ENCODE results near the gene TBX20. TPM values are rescaled to one million over a fixed set of nuclear protein-coding genes. Genes with fewer than 3 reads are reported as not detected.

The TBX20 gene
- total and polyA plus RNA-seq, 2 experiments from 2014 or later, result 0.69 TPM; not detected in 1

DNA sequence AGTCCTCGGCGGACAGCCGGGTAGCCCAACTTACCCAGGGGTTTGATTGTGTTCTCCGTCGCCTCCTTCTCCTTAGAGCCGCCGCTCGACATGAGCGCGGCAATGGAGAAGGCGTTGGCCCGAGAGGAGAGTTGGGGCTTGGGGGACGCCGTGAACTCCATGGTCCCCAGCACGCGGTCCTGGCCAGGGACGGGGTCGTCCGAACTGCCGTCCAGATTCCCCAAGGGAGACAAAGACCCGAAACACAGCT lies 515 bp downstream of the TBX20 start:
- Histone ChIP-seq H3K27me3 (ENCODE audit: insufficient read depth) (peaks cover 100% of the 10 kb centered on the region), H3K4me2 (peak overlapping the region; percentile 92), H3K4me1 (ENCODE audit: insufficient read depth) (peaks cover 69% of the 10 kb centered on the region), H3K4me3 (peak overlapping the region; percentile 66), H3K9me2 (ENCODE audit: insufficient read depth) (no peaks in the 10 kb centered on the region), H2AFZ (peak overlapping the region; percentile 97), H3F3A (replicated peaks; ENCODE audit: low read depth) (peaks cover 21% of the 10 kb centered on the region; the same call in 1 of the 2 replicates), H3K27ac (ENCODE audit: low read depth) (no peak overlapping the region), H3K36me3 (ENCODE audit: insufficient read depth) (no peaks in the 10 kb centered on the region), H3K79me2 (replicated peaks; ENCODE audit: insufficient read depth) (no peaks in the 10 kb centered on the region), H4K20me1 (replicated peaks; ENCODE audit: insufficient read depth) (peaks cover 20% of the 10 kb centered on the region)
- TF ChIP-seq EZH2phosphoT487 (IDR thresholded peaks at IDR 0.05; ENCODE audit: unreplicated experiment), result peak; percentile 89
- TF ChIP-seq EZH2 (IDR thresholded peaks at IDR 0.05; ENCODE audit: low read depth, unreplicated experiment), result peak; percentile 41
- TF ChIP-seq ZNF462 (CRISPR knock-in tag; IDR thresholded peaks at IDR 0.05), result no peak
- ATAC-seq (peak; percentile 8), DNase-seq (ENCODE audit: low spot score) (no peak)
- Mint-ChIP-seq H3K36me3 (ENCODE audit: low read depth) (no peaks in the 10 kb centered on the region), H3K27me3 (ENCODE audit: insufficient read depth, low read depth, poor library complexity) (peaks cover 96% of the 10 kb centered on the region), H3K27ac (no peak overlapping the region), H3K4me3 (peak overlapping the region; percentile 79), H3K4me1 (peaks cover 52% of the 10 kb centered on the region), H3K9me3 (no peaks in the 10 kb centered on the region; the same call in 2 of the 3 replicates)

DNA sequence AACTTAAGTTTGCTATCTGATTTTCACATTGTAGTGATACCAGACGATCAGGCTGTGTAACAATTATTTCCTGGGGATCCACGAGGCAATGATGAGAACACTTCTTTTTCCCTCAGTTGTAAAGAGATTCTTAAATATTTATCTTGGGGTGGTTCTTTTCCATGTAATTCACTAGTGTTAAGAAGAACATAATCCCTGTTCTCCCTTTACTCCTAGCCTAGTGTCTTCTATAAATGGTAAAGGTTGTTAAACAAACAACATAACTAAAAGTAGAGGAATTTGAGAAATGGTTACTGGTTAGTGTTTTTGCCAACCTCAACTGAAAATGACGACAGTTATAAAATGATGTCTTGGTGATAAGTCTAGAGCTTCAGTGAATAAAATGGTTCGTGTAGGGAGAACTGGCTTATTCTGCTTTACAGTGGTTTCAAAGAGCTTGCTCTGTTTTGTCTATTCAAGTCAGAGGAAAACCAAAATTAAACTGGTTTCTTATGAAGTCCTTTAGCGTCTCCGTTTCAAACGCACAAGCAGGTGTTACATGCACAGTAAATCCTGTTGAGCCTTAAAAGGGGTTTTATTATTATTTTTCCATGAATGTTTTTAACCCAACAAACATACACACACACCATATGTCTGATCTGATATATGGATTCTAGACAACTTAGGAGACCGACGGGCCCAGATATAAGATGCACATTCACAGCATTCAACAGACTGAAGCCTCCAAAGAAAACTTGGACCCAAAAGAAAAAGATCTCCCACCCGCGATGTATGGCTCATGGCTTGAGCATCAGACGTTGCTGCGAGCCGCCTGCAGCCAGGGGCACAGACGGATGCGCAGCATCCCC lies 1.1 kb downstream of the TBX20 start:
- Histone ChIP-seq H2AFZ (peak overlapping the region; percentile 97), H3K27me3 (ENCODE audit: insufficient read depth) (peaks cover 100% of the 10 kb centered on the region), H3K9me2 (ENCODE audit: insufficient read depth) (no peaks in the 10 kb centered on the region), H4K20me1 (replicated peaks; ENCODE audit: insufficient read depth) (peaks cover 20% of the 10 kb centered on the region), H3K4me1 (ENCODE audit: insufficient read depth) (peaks cover 71% of the 10 kb centered on the region), H3F3A (replicated peaks; ENCODE audit: low read depth) (peaks cover 20% of the 10 kb centered on the region; the same call in 1 of the 2 replicates), H3K27ac (ENCODE audit: low read depth) (no peak overlapping the region), H3K79me2 (replicated peaks; ENCODE audit: insufficient read depth) (no peaks in the 10 kb centered on the region), H3K4me2 (peak overlapping the region; percentile 92), H3K36me3 (ENCODE audit: insufficient read depth) (no peaks in the 10 kb centered on the region), H3K4me3 (peak overlapping the region; percentile 66)
- H3K9me3 Mint-ChIP-seq, result no peaks in the 10 kb centered on the region; the same call in 2 of the 3 replicates
- H3K4me1 Mint-ChIP-seq, result peaks cover 52% of the 10 kb centered on the region
- H3K36me3 Mint-ChIP-seq (ENCODE audit: low read depth), result no peaks in the 10 kb centered on the region
- H3K27me3 Mint-ChIP-seq (ENCODE audit: insufficient read depth, low read depth, poor library complexity), result peaks cover 94% of the 10 kb centered on the region
- ATAC-seq (no peak), DNase-seq (ENCODE audit: low spot score) (no peak)
- TF ChIP-seq, protein P1, sequence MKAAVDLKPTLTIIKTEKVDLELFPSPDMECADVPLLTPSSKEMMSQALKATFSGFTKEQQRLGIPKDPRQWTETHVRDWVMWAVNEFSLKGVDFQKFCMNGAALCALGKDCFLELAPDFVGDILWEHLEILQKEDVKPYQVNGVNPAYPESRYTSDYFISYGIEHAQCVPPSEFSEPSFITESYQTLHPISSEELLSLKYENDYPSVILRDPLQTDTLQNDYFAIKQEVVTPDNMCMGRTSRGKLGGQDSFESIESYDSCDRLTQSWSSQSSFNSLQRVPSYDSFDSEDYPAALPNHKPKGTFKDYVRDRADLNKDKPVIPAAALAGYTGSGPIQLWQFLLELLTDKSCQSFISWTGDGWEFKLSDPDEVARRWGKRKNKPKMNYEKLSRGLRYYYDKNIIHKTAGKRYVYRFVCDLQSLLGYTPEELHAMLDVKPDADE (IDR thresholded peaks at IDR 0.05), result no peak
- TF ChIP-seq EZH2 (IDR thresholded peaks at IDR 0.05; ENCODE audit: low read depth, unreplicated experiment) (peak; percentile 92), STAT1 (IDR thresholded peaks at IDR 0.05; ENCODE audit: unreplicated experiment) (no peak), POLR2AphosphoS5 (IDR thresholded peaks at IDR 0.05; ENCODE audit: low read depth) (no peak), ZNF114 (CRISPR knock-in tag; IDR thresholded peaks at IDR 0.05) (no peak), CREB1 (CRISPR knock-in tag; IDR thresholded peaks at IDR 0.05; ENCODE audit: low read depth) (no peak), JUNB (IDR thresholded peaks at IDR 0.05; ENCODE audit: unreplicated experiment) (no peak)
- no peak overlapping the region for H3K27ac Mint-ChIP-seq
- H3K4me3 Mint-ChIP-seq, result peak overlapping the region; percentile 79

All from GM23338 (cell line).